ENCODE measurements around the gene B4GALNT4. TPM values are rescaled to one million over a fixed set of nuclear protein-coding genes. Genes with fewer than 3 reads are reported as not detected.

B4GALNT4 gene
- total RNA-seq, 1 donor from 2014 or later, result 1.9 TPM

GRCh38 chr11:370070-370941 is 1.0 kb downstream of the B4GALNT4 start:
- DNase-seq, result peak; percentile 65
- Histone ChIP-seq H3K4me3 (no peak overlapping the region), H3K27me3 (peaks cover 34% of the 10 kb centered on the region)

GRCh38 chr11:371051-371450 is 1.8 kb downstream of the B4GALNT4 start:
- Histone ChIP-seq H3K4me1 (peaks cover 9% of the 10 kb centered on the region), H3K27me3 (peaks cover 34% of the 10 kb centered on the region), H3K36me3 (no peaks in the 10 kb centered on the region), H3K4me3 (no peak overlapping the region), H3K27ac (no peak overlapping the region), H3K9me3 (no peaks in the 10 kb centered on the region)
- peak; percentile 61 for DNase-seq
- intact Hi-C loops (cut with DNase I), result no loop called here
- no peak for ATAC-seq
- TF ChIP-seq CTCF (IDR thresholded peaks at IDR 0.05), result no peak

More at GRCh38 chr11:370070-370941, 1.0 kb downstream of the B4GALNT4 start:
- Histone ChIP-seq H3K9me3 (no peaks in the 10 kb centered on the region), H3K4me1 (peaks cover 9% of the 10 kb centered on the region), H3K27ac (no peak overlapping the region), H3K36me3 (no peaks in the 10 kb centered on the region)
- ATAC-seq, result no peak
- intact Hi-C loops (cut with DNase I), result no loop called here
- TF ChIP-seq CTCF (IDR thresholded peaks at IDR 0.05), result no peak

- no peak overlapping the region for H3K27ac ChIP-seq
- no peak overlapping the region for H3K4me3 ChIP-seq
- H3K36me3 ChIP-seq, result no peaks in the 10 kb centered on the region
- peaks cover 28% of the 10 kb centered on the region for H3K27me3 ChIP-seq
- ATAC-seq, result no peak
- no peak for TF ChIP-seq CTCF (IDR thresholded peaks at IDR 0.05)
- no peak for DNase-seq
- H3K9me3 ChIP-seq, result no peaks in the 10 kb centered on the region
- intact Hi-C loops (cut with DNase I), result no loop called here
- H3K4me1 ChIP-seq, result peaks cover 9% of the 10 kb centered on the region
Measured at GRCh38 chr11:371716-372590, 2.7 kb downstream of the B4GALNT4 start.

GRCh38 chr11:372809-373715 is 3.8 kb downstream of the B4GALNT4 start:
- H3K4me3 ChIP-seq, result no peak overlapping the region
- no peaks in the 10 kb centered on the region for H3K9me3 ChIP-seq
- peaks cover 8% of the 10 kb centered on the region for H3K4me1 ChIP-seq
- ATAC-seq (no peak), DNase-seq (no peak)
- intact Hi-C loops (cut with DNase I), result no loop called here
- no peak overlapping the region for H3K27ac ChIP-seq
- TF ChIP-seq CTCF (IDR thresholded peaks at IDR 0.05), result no peak
- H3K36me3 ChIP-seq, result no peaks in the 10 kb centered on the region
- H3K27me3 ChIP-seq, result peaks cover 17% of the 10 kb centered on the region
